ENCODE results near the gene FAM181A. TPM values are rescaled to one million over a fixed set of nuclear protein-coding genes. Genes with fewer than 3 reads are reported as not detected.
A peak's percentile ranks its signal among the peaks of the same experiment; 100 is the strongest.

The FAM181A gene
- total RNA-seq, 2 donors from 2014 or later = not detected

DNA sequence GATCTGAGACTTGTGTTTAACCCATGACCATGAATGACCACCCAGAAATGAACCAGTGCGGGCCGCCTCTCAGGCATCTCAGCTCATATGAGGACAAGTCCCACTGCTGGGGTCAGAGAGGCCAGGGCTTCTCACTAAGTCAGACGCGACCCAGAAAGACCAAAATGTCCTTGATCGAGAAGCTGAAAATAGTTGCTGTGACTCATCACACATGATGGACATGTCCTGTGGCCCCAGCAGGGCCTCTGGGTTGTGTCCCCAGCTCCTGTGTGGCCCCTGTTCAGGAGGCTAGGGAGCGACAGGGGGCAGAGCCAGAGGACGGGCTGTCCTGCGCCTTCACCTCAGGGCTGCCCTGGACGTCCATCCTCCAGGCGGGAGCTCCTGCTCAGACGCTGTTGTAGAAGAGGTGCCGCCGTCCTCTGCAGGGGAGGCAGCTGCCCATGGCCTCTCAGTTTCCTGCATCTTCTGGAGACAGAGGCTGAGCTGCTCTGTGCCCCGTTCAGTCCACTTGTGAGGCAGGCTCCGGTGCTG lies 29.0 kb upstream of the FAM181A start:
- H3K27ac Mint-ChIP-seq = no peak overlapping the region
- no peak for DNase-seq (ENCODE audit: low spot score in 2 of 2)
- no peak for ATAC-seq
- no peaks in the 10 kb centered on the region for H3K9me3 Mint-ChIP-seq
- H3K36me3 Mint-ChIP-seq = no peaks in the 10 kb centered on the region

- DNase-seq (ENCODE audit: low spot score in 2 of 2) (no peak), ATAC-seq (no peak)
- no peaks in the 10 kb centered on the region for H3K36me3 Mint-ChIP-seq
- no peak overlapping the region for H3K27ac Mint-ChIP-seq
- H3K9me3 Mint-ChIP-seq = no peaks in the 10 kb centered on the region
Observed at GRCh38 chr14:93898731-93899130, 28.4 kb upstream of the FAM181A start.

DNA sequence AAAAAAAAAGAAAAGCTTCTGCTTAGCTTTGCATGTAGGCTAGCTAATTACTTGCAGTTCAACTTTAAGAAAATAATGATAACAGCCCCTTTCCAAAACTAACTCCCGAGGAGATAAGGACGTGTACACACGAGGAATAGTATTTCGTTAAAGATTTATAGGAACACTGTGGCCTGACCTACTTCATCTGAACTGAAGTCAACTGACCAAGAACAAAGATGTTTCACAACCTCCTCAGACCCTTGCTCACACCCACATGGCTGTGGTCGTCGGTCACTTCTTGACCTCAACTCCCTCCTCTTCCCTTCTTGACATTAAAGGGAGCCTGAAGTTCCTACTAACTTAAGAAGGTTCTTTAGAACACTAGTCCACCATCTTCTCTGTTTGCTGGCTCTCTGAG lies 25.3 kb upstream of the FAM181A start:
- Mint-ChIP-seq H3K27ac (no peak overlapping the region), H3K9me3 (no peaks in the 10 kb centered on the region), H3K36me3 (no peaks in the 10 kb centered on the region)
- no peak for ATAC-seq
- no peak for DNase-seq (ENCODE audit: low spot score in 2 of 2)

GRCh38 chr14:93902619-93903307 lies 24.4 kb upstream of the FAM181A start:
- H3K9me3 Mint-ChIP-seq = no peaks in the 10 kb centered on the region
- no peaks in the 10 kb centered on the region for H3K36me3 Mint-ChIP-seq
- no peak for DNase-seq (ENCODE audit: low spot score in 2 of 2)
- no peak overlapping the region for H3K27ac Mint-ChIP-seq
- ATAC-seq = no peak

DNA sequence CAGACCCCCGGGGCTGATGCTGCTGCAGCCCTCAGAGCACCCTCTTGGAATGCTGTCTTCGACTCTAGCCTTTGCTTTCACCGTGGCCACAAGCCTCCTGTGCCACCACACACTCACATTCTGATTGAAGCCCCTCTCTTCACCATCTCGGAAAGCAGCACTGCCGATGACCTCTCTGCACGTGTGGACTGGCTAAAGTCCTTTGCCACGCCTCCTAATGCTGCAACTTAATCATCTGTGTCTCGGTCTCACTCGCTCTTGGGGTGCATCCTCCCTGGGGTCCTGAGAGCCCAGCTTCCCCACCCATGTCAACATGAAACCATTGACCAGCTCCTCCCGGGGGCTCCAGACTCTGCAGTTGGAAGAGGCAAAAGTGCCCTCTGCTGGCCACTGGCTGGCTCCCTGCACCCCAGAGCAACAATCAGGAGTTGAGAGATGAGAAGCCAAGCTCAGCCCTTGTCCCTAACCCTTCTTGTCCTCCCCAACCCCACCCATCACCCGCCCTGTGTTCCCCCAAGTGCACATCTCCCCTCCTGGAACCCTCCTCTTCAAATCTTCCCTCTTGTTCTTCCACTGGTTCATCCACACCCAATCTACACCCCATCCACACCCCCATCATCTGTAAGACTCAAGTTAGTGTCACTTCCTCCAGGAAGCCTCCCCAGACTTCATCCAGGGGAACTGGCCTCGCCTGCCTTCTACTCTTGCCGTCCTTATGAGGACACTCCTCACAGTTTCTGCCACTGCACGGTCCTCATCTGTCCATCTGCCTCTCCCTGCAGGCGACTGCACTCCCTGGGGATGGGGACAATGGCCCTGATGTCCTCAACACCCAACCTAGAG lies 23.6 kb upstream of the FAM181A start:
- H3K27ac Mint-ChIP-seq = no peak overlapping the region
- no peak for DNase-seq (ENCODE audit: low spot score in 2 of 2)

GRCh38 chr14:93905623-93906022 lies 21.5 kb upstream of the FAM181A start:
- ATAC-seq (no peak), DNase-seq (ENCODE audit: low spot score in 2 of 2) (no peak)
- no peak overlapping the region for H3K27ac Mint-ChIP-seq
- H3K36me3 Mint-ChIP-seq = no peaks in the 10 kb centered on the region
- no peaks in the 10 kb centered on the region for H3K9me3 Mint-ChIP-seq

More for the DNA sequence above, 23.6 kb upstream of the FAM181A start:
- H3K9me3 Mint-ChIP-seq = no peaks in the 10 kb centered on the region
- no peaks in the 10 kb centered on the region for H3K36me3 Mint-ChIP-seq
- ATAC-seq = no peak

DNA sequence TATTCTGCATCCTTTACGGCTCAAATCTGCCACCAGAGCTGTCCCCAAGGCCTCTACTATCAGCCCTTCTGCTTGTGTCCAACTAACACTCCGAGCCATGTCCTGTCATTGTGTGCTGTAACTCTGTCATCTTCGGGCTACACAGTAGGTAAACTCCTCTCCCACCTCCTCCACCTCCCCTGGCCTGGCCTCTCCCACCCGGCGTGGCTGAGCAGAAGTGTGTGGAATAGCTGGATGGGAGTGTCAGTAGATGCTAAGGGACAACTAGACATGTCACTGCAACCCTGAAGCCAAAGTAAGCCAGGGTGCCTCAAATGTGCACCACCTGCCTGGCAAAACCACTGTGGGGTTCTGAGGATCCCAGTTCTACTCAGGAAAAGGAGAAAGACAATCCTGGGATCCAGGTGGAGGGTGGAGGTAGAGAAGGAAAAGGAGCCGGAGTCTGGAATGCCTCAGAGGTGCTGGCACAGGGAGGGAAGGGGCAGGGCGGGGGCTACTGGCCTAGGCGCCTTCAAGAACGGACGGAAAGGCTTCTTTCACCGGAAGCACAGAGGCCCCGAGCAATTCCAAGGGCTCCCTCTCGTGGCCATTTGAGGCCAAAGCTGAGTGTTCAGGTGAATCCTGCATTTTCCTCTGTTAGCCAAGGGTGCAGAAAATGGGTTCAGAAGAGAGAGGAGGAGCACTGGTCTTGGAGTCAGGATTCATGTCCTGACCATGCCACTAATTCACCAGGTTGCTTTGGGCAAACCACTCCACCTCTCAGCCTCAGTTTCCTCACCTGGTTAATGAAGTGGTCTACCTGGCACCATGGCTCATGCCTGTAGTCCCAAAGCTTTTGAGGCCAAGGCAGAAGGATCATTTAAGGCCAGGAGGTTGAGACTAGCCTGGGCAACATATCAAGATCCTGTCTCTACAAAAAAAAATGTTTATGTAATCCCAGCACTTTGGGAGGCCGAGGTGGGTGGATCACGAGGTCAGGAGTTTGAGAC lies 20.5 kb upstream of the FAM181A start:
- peak overlapping the region in 1 of 2 donors; percentile 29 for H3K27ac Mint-ChIP-seq
- ATAC-seq = peak; percentile 78 to 86

DNA sequence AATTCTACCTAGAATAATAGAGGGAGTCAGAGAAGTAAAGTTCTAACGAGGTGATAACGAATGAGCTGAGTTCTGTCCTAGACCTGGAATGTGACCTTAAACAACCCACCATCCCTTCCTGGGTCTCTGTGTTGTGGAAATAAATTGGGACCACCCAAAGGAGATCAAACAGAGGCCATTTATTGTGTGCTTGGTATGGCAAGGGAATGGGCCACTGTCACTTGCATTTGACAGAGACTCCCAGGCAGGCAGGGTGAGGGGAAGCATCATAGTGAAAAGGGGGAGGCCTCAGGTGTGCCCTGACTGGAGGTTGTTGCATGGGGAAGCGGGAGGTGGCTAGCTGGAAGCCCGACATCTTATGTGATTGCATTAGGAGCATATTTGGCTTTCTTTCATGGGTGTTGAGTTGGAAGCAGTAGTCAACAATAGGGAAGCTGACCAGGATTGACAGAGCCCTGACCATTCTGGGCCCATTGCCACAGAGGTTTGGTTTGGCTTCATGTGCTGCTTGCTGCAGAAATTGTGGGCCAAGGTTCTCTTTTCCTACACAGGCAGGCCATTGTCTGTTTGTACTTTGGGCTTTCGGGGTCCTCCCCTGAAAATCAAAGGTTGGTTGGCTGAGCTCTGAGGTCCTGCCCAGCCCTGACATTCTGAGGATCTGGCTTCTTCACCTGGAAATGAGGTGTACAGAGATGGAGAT lies 17.6 kb upstream of the FAM181A start:
- Mint-ChIP-seq H3K9me3 (peaks cover 4 to 10% of the 10 kb centered on the region in 2 donors), H3K36me3 (peaks cover 0 to 12% of the 10 kb centered on the region in 2 donors), H3K27ac (no peak overlapping the region)
- DNase-seq (ENCODE audit: low spot score in 2 of 2) = no peak
- ATAC-seq = no peak

More for the DNA sequence above, 20.5 kb upstream of the FAM181A start:
- peak in 1 of 2 donors; percentile 76 for DNase-seq (ENCODE audit: low spot score in 2 of 2)
- Mint-ChIP-seq H3K9me3 (no peaks in the 10 kb centered on the region), H3K36me3 (no peaks in the 10 kb centered on the region)

DNA sequence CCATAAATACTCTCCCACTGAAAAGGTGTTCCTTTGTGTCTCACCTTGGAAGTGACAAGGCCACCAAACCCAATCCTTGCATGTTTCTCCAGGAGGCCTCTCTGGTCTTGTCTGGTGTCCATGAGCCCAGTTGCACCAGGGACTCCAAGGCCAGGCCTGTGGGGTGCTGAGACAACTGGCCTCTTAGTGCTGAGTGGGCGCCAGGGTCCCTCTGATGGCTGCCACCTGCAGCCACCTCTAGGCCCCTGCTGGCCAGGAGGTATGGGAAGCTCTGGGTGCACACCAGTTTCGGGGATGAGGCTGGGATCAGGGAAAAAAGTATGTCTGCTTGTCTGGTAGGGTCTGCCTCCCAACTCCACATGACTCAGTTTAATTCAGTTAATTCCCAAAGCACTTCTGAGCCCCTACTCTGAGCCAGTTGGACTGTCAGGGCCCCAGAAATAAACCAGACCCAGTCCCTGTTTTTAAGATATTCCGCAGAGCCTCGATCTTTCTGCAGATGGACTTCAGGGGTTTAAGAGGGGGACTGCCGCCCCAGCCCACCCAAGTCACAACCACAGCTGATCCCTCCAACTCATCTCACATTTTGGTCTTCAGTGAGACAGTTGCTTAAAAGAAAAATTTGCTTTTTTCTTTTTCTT lies 15.0 kb upstream of the FAM181A start:
- ATAC-seq (no peak), DNase-seq (ENCODE audit: low spot score in 2 of 2) (no peak)
- Mint-ChIP-seq H3K27ac (no peak overlapping the region), H3K36me3 (peaks cover 0 to 24% of the 10 kb centered on the region in 2 donors), H3K9me3 (peaks cover 4 to 23% of the 10 kb centered on the region in 2 donors)

GRCh38 chr14:93912782-93913181 lies 14.4 kb upstream of the FAM181A start:
- Mint-ChIP-seq H3K9me3 (peaks cover 4 to 23% of the 10 kb centered on the region in 2 donors), H3K36me3 (peaks cover 0 to 24% of the 10 kb centered on the region in 2 donors), H3K27ac (peak overlapping the region in 1 of 2 donors; percentile 42)
- ATAC-seq = no peak
- DNase-seq (ENCODE audit: low spot score in 2 of 2) = no peak

- peak in 1 of 2 donors; percentile 25 for DNase-seq (ENCODE audit: low spot score in 2 of 2)
Observed at GRCh38 chr14:93914278-93914677, 12.9 kb upstream of the FAM181A start.

DNA sequence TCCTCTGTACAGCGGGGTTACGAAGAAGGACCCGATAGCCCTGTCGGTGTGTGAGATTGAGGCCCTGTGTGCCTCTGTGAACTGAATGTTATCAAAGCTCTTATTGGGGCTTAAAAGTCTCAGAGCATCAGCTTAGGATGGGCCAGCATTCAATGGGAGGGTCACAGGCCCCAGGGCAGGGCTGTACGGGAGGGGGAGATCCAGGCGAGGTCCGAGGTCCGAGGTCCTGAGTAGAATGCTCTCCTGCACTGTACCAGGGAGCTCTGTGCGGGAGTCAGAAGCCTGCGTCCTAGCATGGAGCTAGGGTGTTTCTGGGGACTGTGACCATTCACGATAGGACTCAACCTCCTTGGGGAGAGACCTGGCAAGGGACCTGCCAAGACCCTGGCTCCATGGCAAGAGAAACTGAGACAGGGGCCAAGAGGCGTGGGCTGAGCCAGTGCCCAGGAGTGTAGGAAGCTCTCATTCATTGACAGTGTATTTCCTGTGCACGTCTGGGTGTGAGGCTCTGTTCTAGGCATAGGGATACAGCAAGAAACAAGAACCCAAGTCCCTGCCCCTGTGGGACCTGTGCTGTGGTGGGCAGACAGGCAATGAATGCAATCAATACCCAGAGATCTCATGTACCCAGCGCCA lies 12.0 kb upstream of the FAM181A start:
- Mint-ChIP-seq H3K9me3 (peaks cover 9 to 29% of the 10 kb centered on the region in 2 donors), H3K36me3 (peaks cover 4 to 24% of the 10 kb centered on the region in 2 donors), H3K27ac (no peak overlapping the region)
- DNase-seq (ENCODE audit: low spot score in 2 of 2) (no peak), ATAC-seq (no peak)

More at GRCh38 chr14:93914278-93914677, 12.9 kb upstream of the FAM181A start:
- H3K9me3 Mint-ChIP-seq = peaks cover 4 to 23% of the 10 kb centered on the region in 2 donors
- H3K36me3 Mint-ChIP-seq = peaks cover 0 to 24% of the 10 kb centered on the region in 2 donors
- peak; percentile 75 to 96 for ATAC-seq
- H3K27ac Mint-ChIP-seq = no peak overlapping the region

DNA sequence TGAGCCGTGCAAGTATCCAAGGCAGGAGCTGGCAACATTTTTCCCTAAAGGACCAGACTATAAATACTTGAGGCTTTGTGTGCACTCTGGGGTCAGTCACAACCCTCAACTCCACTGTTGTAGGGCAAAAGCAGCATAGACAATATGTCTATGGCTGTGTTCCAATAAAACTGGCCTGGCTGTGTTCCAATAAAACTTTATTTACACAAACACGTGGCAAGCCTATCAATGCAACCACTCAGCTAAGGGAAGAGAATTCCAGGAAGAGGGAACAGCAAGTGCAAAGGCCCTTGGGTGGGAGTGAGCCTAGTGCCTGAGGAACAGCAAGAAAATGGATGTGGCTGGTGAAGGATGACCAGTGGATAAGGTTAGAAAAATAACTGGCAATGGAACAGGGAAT lies 11.3 kb upstream of the FAM181A start:
- DNase-seq (ENCODE audit: low spot score in 2 of 2) (no peak), ATAC-seq (no peak)
- peaks cover 9 to 29% of the 10 kb centered on the region in 2 donors for H3K9me3 Mint-ChIP-seq
- H3K27ac Mint-ChIP-seq = no peak overlapping the region
- H3K36me3 Mint-ChIP-seq = peaks cover 4 to 24% of the 10 kb centered on the region in 2 donors

DNA sequence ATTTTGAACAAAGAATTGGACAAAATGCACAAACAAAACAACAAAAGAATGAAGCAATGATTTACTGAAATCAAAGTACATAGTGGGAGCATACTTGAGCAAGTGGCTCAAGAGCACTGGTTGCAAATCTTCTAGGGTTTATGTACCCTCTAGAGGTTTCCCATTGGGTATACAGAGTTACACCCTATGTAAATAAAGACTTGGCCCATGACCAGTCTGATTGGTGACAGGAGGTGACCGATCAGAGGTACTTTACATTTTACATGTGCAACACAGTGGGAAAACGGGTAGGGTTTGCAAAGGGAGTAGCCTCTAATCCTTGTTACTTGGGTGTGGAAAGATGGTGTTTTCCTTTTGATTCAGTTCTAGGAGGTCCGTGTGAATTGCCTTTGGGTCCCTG lies 10.6 kb upstream of the FAM181A start:
- DNase-seq (ENCODE audit: low spot score in 2 of 2) = no peak
- Mint-ChIP-seq H3K36me3 (peaks cover 4 to 24% of the 10 kb centered on the region in 2 donors), H3K27ac (no peak overlapping the region), H3K9me3 (peaks cover 9 to 29% of the 10 kb centered on the region in 2 donors)
- no peak for ATAC-seq

DNA sequence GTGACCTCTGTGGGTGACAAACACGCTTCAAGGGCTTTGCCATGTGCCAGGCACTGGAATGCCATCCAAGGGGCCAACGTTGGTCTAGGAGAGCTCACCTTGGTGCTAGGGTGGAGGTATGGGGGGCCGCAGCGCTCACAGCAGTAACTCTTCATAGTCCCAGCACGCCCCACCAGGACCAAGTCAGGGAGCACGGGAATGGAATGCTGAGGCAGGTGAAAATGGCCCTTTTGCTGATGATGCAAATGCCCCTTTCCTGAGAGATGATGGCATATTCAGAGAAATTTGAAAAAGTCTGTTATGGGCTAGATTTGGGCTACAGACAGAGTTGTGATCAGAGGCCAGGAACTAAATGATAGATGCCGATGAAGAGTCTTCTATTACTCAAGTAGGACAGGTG lies 10.0 kb upstream of the FAM181A start:
- ATAC-seq (no peak), DNase-seq (ENCODE audit: low spot score in 2 of 2) (no peak)
- H3K27ac Mint-ChIP-seq = no peak overlapping the region

More for the DNA sequence above, 10.0 kb upstream of the FAM181A start:
- peaks cover 4 to 24% of the 10 kb centered on the region in 2 donors for H3K36me3 Mint-ChIP-seq
- peaks cover 9 to 29% of the 10 kb centered on the region in 2 donors for H3K9me3 Mint-ChIP-seq
